ENCODE data around the gene ABLIM1.

The ABLIM1 gene

DNA sequence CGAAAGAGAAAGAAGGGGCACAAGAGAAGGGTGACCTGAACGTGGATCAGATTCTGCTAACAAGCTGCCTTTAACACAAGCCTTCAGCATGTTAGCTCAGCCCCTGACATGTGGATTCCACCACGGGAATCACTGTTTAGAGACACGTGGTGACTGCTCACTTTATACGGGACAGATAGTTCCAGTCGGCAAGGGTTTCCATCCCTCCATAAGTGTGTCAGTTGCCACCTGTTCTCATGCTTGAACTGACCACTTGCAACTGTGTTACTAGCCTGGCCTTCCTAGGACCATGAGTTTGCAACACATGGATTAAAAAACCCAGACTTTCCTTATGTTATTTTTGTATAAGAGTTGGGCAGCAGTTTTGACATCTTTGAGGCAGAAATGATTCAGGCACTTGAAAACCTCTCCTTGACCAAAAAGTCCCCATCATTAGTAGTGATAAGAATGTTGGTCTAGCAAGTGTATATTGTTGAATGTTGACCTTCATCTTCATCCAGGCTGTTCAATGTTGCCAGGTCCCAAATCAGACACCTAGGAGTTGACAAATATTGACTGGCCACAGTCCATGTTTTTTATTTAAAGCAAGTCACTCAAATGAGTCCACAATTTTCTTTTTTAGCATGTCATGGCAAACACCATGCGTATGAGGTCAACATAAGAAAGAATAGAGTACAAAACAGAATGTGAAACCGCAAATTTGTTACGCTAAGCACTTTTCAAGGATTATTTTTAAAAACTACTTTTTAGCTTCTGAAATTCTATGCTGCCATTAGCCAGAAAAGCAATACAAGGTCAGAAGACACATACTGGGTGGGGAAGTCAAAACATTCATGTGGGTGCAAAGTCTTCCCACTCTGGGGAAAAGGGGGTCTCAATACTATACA is 101.6 kb downstream of the ABLIM1 start:
- TF ChIP-seq, protein P1, sequence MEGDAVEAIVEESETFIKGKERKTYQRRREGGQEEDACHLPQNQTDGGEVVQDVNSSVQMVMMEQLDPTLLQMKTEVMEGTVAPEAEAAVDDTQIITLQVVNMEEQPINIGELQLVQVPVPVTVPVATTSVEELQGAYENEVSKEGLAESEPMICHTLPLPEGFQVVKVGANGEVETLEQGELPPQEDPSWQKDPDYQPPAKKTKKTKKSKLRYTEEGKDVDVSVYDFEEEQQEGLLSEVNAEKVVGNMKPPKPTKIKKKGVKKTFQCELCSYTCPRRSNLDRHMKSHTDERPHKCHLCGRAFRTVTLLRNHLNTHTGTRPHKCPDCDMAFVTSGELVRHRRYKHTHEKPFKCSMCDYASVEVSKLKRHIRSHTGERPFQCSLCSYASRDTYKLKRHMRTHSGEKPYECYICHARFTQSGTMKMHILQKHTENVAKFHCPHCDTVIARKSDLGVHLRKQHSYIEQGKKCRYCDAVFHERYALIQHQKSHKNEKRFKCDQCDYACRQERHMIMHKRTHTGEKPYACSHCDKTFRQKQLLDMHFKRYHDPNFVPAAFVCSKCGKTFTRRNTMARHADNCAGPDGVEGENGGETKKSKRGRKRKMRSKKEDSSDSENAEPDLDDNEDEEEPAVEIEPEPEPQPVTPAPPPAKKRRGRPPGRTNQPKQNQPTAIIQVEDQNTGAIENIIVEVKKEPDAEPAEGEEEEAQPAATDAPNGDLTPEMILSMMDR (IDR thresholded peaks at IDR 0.05; ENCODE audit: borderline replicate concordance, insufficient read depth, low read depth, low read length): no peak
- H3K4me3 ChIP-seq (ENCODE audit: low read depth, low read length): no peak overlapping the region

DNA sequence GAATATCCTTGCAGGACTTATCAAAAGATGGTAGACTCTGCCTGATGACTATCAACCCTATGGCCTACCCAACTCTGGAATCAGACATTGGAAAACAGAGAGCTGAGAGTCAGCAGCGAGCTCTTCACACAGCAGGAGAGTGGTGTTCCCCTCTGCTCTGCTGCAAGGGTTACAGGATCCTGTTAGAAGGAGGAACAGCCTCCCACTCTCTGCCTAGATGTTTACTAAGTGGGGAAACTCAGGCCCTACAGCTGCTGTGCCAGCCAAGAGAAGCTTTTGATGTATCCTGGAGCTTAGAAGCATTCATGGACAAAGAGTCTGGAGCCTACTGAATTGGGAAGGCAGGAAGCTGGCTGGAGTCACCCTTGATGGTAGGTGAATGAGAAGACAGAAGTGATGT is 104.6 kb downstream of the ABLIM1 start:
- H3K4me3 ChIP-seq (ENCODE audit: low read depth, low read length): no peak overlapping the region
- TF ChIP-seq, protein P1 (IDR thresholded peaks at IDR 0.05; ENCODE audit: borderline replicate concordance, insufficient read depth, low read depth, low read length): no peak

DNA sequence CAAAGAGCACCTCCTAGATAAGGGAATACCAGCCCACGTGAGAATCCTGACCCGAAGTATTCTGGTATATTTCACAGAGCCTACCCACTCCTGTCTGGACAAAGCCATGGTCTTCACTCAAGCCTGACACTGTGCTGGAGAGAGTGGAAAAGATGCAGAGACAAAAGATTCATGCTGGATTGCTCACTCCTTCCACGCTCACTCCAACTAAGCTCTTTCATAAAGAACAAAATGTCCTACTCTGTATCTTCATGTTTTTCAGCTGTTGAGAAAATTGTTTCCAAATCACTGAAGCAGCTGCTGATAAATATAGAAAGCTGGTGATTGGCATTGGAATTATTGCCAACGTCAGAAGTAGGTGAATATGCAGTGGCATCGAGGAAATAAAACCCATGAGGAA is 106.0 kb downstream of the ABLIM1 start:
- TF ChIP-seq, protein P1 (IDR thresholded peaks at IDR 0.05; ENCODE audit: borderline replicate concordance, insufficient read depth, low read depth, low read length): no peak
- H3K4me3 ChIP-seq (ENCODE audit: low read depth, low read length): no peak overlapping the region

DNA sequence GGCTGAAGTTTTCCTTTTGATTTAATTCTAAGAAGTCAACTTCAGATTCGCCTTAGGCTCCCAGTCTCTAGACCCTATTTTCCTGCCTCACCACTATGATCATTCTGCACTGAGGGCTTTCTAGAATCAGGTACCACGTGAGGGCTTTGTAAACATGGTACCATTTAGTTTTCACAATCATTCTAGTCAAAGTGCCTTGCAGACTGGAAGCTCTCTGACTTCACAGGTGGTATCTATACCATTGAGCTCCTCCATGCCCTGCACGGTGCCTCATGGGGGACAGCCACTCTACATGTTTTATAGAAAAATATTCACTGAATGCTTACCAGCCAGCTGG is 106.5 kb downstream of the ABLIM1 start:
- TF ChIP-seq, protein P1 (IDR thresholded peaks at IDR 0.05; ENCODE audit: borderline replicate concordance, insufficient read depth, low read depth, low read length): no peak

GRCh38 chr10:114550756-114551635 is 107.1 kb downstream of the ABLIM1 start:
- H3K4me3 ChIP-seq (ENCODE audit: low read depth, low read length): no peak overlapping the region
- TF ChIP-seq, protein P1 (IDR thresholded peaks at IDR 0.05; ENCODE audit: borderline replicate concordance, insufficient read depth, low read depth, low read length): no peak

More for the DNA sequence above, 106.5 kb downstream of the ABLIM1 start:
- no peak overlapping the region for H3K4me3 ChIP-seq (ENCODE audit: low read depth, low read length)

GRCh38 chr10:114548662-114549061 is 109.4 kb downstream of the ABLIM1 start:
- TF ChIP-seq, protein P1 (IDR thresholded peaks at IDR 0.05; ENCODE audit: borderline replicate concordance, insufficient read depth, low read depth, low read length): peak; percentile 16; the same call in 1 of the 2 replicates
- H3K4me3 ChIP-seq (ENCODE audit: low read depth, low read length): no peak overlapping the region

Data from GM12875 (cell line).